Measurements from ENCODE around the gene COQ5.
"Not testable (repeated sequence)": the region's sequence is repeated elsewhere in the genome, so short reads cannot be mapped to it uniquely, and the experiment has no call there.

COQ5 gene, protein sequence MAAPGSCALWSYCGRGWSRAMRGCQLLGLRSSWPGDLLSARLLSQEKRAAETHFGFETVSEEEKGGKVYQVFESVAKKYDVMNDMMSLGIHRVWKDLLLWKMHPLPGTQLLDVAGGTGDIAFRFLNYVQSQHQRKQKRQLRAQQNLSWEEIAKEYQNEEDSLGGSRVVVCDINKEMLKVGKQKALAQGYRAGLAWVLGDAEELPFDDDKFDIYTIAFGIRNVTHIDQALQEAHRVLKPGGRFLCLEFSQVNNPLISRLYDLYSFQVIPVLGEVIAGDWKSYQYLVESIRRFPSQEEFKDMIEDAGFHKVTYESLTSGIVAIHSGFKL

DNA sequence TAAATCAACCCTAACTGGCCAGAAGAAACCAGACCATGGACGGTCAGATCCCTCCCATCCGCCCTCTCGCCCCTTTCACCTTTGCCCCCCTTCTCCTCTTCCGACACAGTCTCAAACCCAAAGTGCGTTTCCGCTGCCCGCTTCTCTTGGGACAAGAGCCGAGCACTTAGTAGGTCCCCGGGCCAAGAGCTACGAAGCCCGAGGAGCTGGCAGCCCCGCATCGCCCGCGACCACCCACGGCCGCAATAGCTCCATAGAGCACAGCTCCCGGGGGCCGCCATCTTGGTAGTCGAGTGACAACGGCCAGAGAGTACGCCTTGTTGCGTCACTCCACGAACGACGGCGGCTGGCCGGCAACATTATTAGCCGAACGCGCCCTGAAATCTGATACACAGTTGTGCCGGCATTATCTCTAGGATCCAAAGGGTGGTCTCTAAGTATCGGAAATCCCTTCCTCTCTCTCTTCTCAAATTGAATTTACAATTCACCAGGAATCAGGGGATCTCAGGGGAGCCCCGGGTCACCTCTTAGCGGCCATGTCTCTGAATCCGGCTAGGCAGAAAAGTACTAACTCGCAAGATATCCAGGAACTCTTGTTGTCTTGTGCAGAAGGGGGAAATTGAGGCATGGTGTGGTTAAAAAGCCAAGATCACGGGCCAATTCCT is at the start of gene COQ5:
Gene COQ5, minus strand, starts transcription at position 298 of the 665 bp plus-strand sequence. Its CDS starts 17 bp downstream, at position 281.
- peak in 55 of 56 donors; percentile 46 to 96 (median 86) for DNase-seq

DNA sequence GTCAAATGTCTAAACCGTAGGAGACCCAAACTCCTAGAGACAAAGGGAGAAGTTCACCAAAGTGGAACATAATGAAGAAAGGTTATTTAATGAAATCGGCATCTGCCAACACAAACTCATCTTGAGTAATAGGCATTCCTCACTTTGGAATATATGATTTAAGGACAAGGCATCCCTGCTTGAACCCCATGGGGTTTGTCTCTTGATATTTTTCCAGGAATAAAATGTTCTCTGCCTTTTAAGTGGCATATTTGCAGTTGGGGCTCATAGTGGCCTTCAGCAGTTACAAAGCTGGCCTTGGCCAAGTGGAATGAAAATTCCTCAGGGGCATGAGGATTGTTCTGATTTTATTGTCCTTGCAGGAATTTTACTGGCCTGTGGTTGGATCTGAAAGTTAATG is 45.1 kb upstream of the COQ5 start:
- no peak for DNase-seq

DNA sequence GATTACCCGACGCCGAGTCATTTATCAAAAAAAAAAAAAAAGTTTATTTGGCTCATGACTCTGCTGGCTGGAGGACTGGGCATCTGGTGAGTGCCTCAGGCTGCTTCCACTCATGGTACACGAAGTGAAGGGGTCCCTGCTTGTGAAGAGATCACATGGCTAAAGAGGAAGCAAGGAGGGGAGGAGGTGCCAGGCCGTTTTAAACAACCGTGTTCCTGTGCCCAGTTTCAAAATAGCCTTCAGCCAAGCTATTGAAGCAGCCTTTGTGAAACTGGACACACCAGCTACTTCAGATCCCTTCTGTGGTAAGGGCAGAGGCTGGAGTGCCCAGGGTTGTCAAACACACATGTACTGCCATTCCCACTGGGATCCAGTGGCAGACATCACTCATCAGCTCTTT is 44.6 kb upstream of the COQ5 start:
- no peak for DNase-seq

DNA sequence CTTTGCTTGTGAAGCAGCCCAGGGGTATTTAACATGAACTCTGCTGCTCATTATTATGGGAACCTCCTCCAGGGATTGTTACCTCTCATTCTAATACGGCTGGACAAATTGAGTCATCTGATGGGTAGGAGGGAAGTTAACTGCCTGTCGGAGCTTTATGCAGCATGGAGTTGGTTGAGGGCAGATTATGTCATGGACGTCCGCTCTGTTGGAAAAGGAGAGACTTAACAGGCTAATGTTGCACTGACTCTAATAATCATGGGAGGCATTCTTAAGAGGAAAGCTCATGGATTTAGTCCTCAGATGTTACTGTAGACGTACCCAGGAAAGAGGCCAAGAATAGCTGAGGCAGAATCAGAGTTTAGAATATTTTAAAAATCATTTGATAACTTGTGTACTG is 42.3 kb upstream of the COQ5 start:
- no peak for DNase-seq

- DNase-seq, result no peak
These were observed 34.5 kb upstream of the COQ5 start for GRCh38 chr12:120563495-120563894.

GRCh38 chr12:120562906-120563305 is 33.9 kb upstream of the COQ5 start:
- no peak for DNase-seq

GRCh38 chr12:120557589-120557988 is 28.6 kb upstream of the COQ5 start:
- no peak for DNase-seq

DNA sequence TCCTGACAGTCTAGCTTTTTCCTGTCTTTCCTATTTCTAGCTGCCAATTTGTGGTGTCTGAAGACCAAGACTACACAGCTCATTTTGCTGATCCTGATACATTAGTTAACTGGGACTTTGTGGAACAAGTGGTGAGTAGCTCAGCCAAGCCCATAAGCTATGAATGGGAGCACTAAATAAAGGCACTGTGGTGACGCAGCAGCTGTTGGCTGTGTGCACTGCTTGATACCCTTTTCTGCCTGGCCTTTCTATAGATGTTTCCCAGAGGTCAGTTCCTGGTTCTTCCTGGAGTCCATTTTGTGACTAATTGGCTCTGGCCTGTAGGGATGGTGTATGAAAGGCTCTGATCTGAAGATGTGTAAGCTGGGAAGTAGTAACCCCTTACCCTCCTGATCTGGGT is 25.7 kb upstream of the COQ5 start:
- DNase-seq, result peak in 3 of 56 donors; percentile 3 to 15 (median 4)

- DNase-seq, result no peak
These were observed 17.1 kb upstream of the COQ5 start for GRCh38 chr12:120546050-120546386.

GRCh38 chr12:120544691-120545090 is 15.7 kb upstream of the COQ5 start:
- no peak for DNase-seq

DNA sequence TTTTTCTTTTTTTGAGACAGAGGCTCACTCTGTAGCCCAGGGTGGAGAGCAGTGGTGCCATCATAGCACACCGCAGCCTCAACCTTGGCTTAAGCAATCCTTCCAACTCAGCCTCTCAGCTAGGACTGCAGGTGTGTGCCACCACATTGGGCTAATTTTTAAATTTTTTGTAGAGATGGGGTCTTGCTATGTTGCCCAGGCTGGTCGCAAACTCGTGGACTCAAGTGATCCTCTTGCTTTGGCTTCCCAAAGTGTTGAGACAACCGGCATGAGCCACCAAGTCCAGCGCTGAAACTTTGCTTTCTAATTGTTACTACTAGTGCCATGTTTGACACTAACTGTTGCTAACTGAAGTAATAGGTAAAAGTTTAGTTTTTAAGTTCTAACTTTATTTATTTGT is 13.2 kb upstream of the COQ5 start:
- DNase-seq, result no peak

DNA sequence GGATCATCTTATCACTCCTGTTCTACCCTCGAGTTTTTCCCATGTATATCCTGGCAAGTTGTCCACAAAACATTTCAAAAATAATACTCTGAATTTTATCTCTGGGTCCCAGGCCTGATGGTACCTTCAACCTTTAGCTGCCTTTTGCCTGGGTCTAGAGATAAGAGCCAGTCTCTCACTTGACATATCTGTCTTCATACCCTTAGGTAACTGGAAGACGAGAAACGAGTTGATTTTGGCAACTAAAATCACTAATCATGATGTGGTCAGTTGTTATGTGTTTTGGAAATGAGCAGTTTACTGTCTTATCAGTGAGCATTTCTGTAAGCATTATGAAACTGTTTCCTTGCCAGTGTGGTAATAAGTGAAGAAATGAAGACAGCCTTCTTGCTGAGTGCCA is 11.5 kb upstream of the COQ5 start:
- no peak for DNase-seq

DNA sequence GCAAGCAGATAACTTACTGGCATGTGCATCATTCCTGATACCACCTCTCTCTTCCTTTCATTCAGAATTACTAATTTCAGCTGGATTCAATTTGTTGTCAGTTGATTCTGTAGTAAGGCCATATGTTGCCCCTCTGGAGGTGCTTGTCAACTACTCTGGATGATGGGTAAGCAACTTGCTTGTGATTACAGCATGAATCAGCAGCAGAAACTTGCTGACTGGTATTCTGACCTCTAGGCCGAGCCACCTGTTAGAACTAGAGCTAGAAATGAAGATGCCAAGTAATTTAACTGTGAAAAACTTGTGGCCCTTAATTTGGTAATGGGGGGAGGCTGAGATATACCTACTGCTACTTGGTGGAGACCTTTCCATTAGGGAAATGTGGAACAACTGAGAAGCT is 10.3 kb upstream of the COQ5 start:
- no peak for DNase-seq

GRCh38 chr12:120538281-120539156 is 9.6 kb upstream of the COQ5 start:
- DNase-seq, result peak in 5 of 56 donors; percentile 2 to 5 (median 4)

DNA sequence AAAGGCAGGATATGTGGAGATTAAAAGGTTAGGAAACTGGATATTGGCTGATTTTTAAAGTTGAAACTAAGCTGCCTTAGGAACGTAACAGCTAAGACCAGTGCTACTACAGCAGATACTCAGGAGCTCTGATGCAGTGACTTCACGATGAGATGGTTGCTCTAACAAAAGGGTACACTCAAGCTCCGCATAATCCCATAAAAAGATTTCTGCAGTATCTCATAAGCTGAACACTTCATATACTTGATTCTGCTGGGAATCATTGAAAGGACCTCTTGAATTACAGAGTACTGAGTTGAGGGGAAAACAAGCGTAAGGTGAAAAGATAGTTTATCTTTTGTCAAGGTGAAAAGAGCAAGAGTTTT is 8.9 kb upstream of the COQ5 start:
- DNase-seq, result no peak

- DNase-seq, result no peak
These were observed 7.3 kb upstream of the COQ5 start for GRCh38 chr12:120536064-120536791.

DNA sequence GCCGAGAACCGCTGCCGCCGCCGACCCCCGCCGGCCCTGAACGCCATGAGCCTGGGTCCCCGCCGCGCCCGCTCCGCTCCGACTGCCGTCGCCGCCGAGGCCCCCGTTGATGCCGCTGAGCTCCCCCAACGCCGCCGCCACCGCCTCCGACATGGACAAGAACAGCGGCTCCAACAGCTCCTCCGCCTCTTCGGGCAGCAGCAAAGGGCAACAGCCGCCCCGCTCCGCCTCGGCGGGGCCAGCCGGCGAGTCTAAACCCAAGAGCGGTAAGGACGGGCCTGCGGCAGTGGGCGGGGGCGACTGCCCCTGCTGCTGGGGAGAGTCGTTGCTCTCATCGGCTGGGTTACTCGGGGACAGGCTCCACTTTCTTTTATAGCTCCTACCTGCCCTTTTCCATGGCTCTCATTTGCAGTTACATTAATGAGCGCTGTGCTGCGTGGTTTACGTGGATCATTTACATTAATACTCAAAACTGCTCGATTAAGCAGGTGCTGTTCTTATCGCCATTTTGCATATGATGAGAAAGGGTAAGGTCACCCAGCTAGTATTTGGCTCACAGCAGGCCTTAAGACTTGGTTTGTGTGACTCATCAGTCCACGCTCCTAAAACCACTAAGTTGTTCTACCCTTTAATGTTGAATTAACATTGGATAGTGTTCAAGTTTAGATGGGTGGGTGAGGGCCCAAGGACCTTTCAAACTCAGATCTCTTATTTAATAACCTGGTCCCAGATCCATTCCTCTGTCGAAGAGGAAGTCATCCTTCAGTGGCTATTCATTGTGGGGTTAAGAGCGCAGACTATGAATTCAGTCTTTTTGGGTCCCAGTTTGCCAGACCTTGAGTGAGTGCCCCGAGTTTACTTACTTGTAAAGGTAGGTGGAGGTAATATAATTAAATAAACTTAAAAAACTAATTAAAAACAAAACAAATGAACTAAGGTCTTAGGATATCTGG is 6.0 kb upstream of the COQ5 start:
- DNase-seq, result peak in 22 of 56 donors; percentile 16 to 59 (median 36)

- DNase-seq, result peak in 55 of 56 donors; percentile 6 to 83 (median 65)
These were observed 5.3 kb upstream of the COQ5 start, which contains the start of gene RNF10 for GRCh38 chr12:120534203-120534702. TSS of gene RNF10 (plus strand) at chr12:120534356. CDS start at chr12:120534812, 456 bp downstream.

DNA sequence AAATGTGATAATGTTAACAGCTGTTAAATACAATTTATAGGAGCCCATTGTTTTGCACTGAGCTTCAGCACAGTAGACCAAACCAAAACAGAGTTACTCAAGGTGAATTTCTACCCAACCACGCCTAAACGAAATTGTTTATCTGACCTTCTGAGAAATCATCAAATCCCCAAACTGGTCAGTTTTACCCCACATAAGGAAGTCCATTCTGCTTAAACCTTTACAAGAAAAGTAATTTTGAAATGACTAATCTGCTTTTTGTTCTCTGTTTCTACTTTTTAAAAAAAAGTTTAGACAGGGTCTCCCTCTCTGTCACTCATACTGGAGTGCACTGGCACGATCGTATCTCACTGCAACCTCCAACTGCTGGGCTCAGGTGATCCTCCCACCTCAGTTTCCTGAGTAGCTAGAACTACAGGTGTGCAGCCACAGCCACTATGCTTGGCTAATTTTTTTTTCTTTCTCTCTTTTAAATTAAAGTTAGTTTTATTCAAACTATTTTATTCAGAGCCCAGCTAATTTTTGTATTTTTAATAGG is 3.8 kb upstream of the COQ5 start:
- DNase-seq, result no peak

DNA sequence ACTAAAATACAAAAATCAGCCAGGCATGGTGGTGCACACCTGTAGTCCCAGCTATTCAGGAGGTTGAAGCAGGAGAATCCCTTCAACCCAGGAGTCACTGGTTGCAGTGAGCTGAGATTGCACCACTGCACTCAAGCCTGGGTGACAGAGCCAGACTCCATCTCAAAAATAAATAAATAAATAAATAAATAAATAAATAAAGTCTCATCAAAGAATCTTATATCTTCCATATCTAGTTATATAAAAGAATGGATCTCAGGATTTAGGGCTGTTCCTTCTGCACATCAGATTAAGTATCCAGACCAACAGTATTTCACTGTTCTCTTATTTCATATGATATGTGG is 1.4 kb upstream of the COQ5 start:
- DNase-seq, result not testable (repeated sequence)

Measured in nucleus accumbens (tissue), 56 donors.